GM21528 (cell line): ENCODE data around the gene DMTF1.
A peak's percentile ranks its signal among the peaks of the same experiment; 100 is the strongest.

ENCODE experiments used
- ATAC-seq: cut with Tn5 transposase; IDR thresholded peaks from one replicate; pipeline ENCODE4 v1.9.1; 2021; ENCODE audit warnings: mild to moderate bottlenecking, moderate library complexity; ENCODE audit not compliant: unreplicated experiment, low FRiP score

Gene DMTF1

GRCh38 chr7:87144173-87144657 is 8.0 kb upstream of the DMTF1 start:
- peak; percentile 95 for ATAC-seq

- no peak for ATAC-seq
These were observed 5.4 kb upstream of the DMTF1 start for GRCh38 chr7:87146740-87147386.

GRCh38 chr7:87147500-87147899 is 4.8 kb upstream of the DMTF1 start:
- no peak for ATAC-seq

GRCh38 chr7:87148332-87148955 is 3.8 kb upstream of the DMTF1 start:
- no peak for ATAC-seq

GRCh38 chr7:87151002-87151728 is 1.1 kb upstream of the DMTF1 start:
- no peak for ATAC-seq

GRCh38 chr7:87151729-87152111 is 533 bp upstream of the DMTF1 start:
- ATAC-seq, result peak; percentile 36

GRCh38 chr7:87152897-87153641 is 816 bp downstream of the DMTF1 start:
- peak; percentile 19 for ATAC-seq

- ATAC-seq, result no peak
These were observed 1.9 kb downstream of the DMTF1 start for GRCh38 chr7:87154166-87154565.

- no peak for ATAC-seq
These were observed 2.3 kb downstream of the DMTF1 start for GRCh38 chr7:87154569-87154968.

- no peak for ATAC-seq
These were observed 3.5 kb downstream of the DMTF1 start for GRCh38 chr7:87155788-87156187.

GRCh38 chr7:87156709-87157108 is 4.5 kb downstream of the DMTF1 start:
- ATAC-seq, result no peak

GRCh38 chr7:87159538-87159937 is 7.3 kb downstream of the DMTF1 start:
- ATAC-seq, result no peak

GRCh38 chr7:87164433-87164832 is 12.2 kb downstream of the DMTF1 start:
- ATAC-seq, result no peak

- ATAC-seq, result no peak
These were observed 18.6 kb downstream of the DMTF1 start for GRCh38 chr7:87170828-87171227.

GRCh38 chr7:87171282-87171934 is 19.2 kb downstream of the DMTF1 start:
- ATAC-seq, result no peak

GRCh38 chr7:87173471-87173870 is 21.2 kb downstream of the DMTF1 start:
- no peak for ATAC-seq

GRCh38 chr7:87178320-87178719 is 26.1 kb downstream of the DMTF1 start:
- ATAC-seq, result no peak

GRCh38 chr7:87179180-87179579 is 26.9 kb downstream of the DMTF1 start:
- ATAC-seq, result no peak

- ATAC-seq, result no peak
These were observed 34.9 kb downstream of the DMTF1 start for GRCh38 chr7:87187120-87187519.

- no peak for ATAC-seq
These were observed 36.7 kb downstream of the DMTF1 start for GRCh38 chr7:87188930-87189329.
